ENCODE data around the gene WWOX.

DNA sequence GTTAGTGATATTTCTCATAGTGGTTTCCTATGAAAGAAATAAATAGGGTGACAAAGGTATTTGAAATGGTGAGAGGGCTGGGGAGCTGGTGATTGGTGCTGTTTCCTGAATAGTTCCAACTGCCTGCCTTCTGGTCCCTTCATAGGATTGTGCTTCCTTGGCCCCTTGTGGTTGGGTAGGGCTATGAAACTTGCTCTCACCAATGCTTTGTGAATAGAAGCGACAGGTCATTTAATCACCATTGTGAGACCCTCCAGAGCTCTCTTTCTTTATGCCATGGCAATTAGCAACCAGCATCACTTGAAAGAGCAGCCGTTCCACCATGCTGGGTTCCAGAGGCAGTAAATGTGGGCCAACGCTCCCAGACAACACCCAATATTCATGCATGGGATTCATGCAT lies 23.7 kb upstream of the WWOX start:
- TF ChIP-seq, protein P1, sequence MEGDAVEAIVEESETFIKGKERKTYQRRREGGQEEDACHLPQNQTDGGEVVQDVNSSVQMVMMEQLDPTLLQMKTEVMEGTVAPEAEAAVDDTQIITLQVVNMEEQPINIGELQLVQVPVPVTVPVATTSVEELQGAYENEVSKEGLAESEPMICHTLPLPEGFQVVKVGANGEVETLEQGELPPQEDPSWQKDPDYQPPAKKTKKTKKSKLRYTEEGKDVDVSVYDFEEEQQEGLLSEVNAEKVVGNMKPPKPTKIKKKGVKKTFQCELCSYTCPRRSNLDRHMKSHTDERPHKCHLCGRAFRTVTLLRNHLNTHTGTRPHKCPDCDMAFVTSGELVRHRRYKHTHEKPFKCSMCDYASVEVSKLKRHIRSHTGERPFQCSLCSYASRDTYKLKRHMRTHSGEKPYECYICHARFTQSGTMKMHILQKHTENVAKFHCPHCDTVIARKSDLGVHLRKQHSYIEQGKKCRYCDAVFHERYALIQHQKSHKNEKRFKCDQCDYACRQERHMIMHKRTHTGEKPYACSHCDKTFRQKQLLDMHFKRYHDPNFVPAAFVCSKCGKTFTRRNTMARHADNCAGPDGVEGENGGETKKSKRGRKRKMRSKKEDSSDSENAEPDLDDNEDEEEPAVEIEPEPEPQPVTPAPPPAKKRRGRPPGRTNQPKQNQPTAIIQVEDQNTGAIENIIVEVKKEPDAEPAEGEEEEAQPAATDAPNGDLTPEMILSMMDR (IDR thresholded peaks at IDR 0.05), result no peak
- TF ChIP-seq POLR2A (IDR thresholded peaks at IDR 0.05), result no peak

All from gastroesophageal sphincter (tissue), 3 donors.